Measurements from ENCODE around the gene RYR1.

RYR1 gene

DNA sequence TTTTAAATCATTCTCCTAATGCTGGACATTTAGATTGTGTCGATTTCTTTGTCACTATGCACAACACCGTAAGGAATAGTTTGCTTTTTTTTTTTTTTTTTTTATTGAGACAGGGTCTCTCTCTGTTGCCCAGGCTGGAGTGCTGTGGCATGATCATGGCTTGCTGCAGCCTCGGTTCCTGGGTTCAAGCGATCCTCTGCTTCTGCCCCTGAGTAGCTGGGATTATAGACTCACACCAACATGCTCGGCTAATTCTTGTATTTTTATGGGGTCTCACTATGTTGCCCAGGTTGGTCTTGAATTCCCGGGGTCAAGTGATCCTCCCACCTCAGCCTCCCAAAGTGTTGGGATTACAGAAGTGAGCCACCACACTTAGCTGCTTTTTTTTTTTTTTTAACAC lies 86.5 kb downstream of the RYR1 start:
- DNase-seq (ENCODE audit: low read depth) = no peak
- no peak overlapping the region for H3K4me3 ChIP-seq (ENCODE audit: low read depth, low read length)
- TF ChIP-seq, protein P1, sequence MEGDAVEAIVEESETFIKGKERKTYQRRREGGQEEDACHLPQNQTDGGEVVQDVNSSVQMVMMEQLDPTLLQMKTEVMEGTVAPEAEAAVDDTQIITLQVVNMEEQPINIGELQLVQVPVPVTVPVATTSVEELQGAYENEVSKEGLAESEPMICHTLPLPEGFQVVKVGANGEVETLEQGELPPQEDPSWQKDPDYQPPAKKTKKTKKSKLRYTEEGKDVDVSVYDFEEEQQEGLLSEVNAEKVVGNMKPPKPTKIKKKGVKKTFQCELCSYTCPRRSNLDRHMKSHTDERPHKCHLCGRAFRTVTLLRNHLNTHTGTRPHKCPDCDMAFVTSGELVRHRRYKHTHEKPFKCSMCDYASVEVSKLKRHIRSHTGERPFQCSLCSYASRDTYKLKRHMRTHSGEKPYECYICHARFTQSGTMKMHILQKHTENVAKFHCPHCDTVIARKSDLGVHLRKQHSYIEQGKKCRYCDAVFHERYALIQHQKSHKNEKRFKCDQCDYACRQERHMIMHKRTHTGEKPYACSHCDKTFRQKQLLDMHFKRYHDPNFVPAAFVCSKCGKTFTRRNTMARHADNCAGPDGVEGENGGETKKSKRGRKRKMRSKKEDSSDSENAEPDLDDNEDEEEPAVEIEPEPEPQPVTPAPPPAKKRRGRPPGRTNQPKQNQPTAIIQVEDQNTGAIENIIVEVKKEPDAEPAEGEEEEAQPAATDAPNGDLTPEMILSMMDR (IDR thresholded peaks at IDR 0.05; ENCODE audit: control insufficient read depth, extremely low read depth, insufficient read depth) = no peak

GRCh38 chr19:38522915-38523314 lies 89.4 kb downstream of the RYR1 start:
- H3K4me3 ChIP-seq (ENCODE audit: low read depth, low read length) = no peak overlapping the region
- no peak for DNase-seq (ENCODE audit: low read depth)
- TF ChIP-seq, protein P1 (IDR thresholded peaks at IDR 0.05; ENCODE audit: control insufficient read depth, extremely low read depth, insufficient read depth) = no peak

GRCh38 chr19:38523319-38523718 lies 89.8 kb downstream of the RYR1 start:
- TF ChIP-seq, protein P1 (IDR thresholded peaks at IDR 0.05; ENCODE audit: control insufficient read depth, extremely low read depth, insufficient read depth) = no peak
- H3K4me3 ChIP-seq (ENCODE audit: low read depth, low read length) = no peak overlapping the region
- no peak for DNase-seq (ENCODE audit: low read depth)

DNA sequence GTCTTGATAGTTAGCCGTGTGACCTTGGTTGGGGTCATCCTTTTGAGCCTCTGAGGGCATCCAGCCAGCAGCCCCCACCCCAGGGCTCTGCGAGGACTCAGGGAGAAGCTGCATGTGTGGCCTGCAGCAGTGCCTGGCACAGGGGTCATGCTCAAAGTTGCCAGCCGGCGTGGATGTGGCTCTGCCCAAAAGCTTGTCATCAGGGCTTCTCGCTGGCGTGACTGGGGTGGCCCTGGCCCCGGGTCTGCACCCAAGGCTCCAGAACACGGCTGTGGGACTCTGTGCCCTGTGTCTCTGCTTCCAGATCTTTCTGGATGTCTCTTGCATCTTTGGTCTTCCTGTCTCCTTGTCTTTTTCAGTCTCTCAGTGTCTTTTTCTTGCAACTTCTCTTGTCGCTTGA lies 90.9 kb downstream of the RYR1 start:
- H3K4me3 ChIP-seq (ENCODE audit: low read depth, low read length) = no peak overlapping the region
- TF ChIP-seq, protein P1 (IDR thresholded peaks at IDR 0.05; ENCODE audit: control insufficient read depth, extremely low read depth, insufficient read depth) = no peak
- no peak for DNase-seq (ENCODE audit: low read depth)

DNA sequence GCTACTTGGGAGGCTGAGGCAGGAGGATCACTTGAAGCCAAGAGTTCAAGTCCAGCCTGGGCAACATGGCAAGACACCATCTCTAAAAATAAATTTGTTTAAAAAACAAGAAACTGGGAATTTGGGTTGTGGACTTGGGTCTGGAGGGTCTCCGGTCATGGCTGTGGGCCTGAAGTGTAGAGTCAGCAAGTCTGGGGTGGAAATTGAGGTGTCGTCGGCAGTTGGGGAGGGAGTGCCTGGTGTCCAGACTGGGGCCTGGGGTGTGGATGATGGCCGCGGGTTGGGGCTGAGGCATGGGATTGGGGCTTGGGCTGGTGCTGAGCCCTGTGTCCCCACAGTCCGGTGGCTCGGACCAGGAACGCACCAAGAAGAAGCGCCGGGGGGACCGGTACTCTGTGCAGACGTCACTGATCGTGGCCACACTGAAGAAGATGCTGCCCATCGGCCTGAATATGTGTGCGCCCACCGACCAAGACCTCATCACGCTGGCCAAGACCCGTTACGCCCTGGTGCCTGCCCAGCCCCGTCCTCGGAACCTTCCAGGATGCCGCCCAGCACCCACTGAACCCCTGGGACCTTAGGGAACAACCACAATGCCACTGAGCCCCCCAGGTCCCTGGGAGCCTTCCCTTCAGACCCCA lies 91.6 kb downstream of the RYR1 start:
- no peak overlapping the region for H3K4me3 ChIP-seq (ENCODE audit: low read depth, low read length)
- TF ChIP-seq, protein P1 (IDR thresholded peaks at IDR 0.05; ENCODE audit: control insufficient read depth, extremely low read depth, insufficient read depth) = no peak

GRCh38 chr19:38526430-38526829 lies 92.9 kb downstream of the RYR1 start:
- TF ChIP-seq, protein P1 (IDR thresholded peaks at IDR 0.05; ENCODE audit: control insufficient read depth, extremely low read depth, insufficient read depth) = no peak

More for the DNA sequence above, 91.6 kb downstream of the RYR1 start:
- no peak for DNase-seq (ENCODE audit: low read depth)

More at GRCh38 chr19:38526430-38526829, 92.9 kb downstream of the RYR1 start:
- H3K4me3 ChIP-seq (ENCODE audit: low read depth, low read length) = no peak overlapping the region
- no peak for DNase-seq (ENCODE audit: low read depth)
